ENCODE measurements around the gene SLC12A7.

SLC12A7 gene

DNA sequence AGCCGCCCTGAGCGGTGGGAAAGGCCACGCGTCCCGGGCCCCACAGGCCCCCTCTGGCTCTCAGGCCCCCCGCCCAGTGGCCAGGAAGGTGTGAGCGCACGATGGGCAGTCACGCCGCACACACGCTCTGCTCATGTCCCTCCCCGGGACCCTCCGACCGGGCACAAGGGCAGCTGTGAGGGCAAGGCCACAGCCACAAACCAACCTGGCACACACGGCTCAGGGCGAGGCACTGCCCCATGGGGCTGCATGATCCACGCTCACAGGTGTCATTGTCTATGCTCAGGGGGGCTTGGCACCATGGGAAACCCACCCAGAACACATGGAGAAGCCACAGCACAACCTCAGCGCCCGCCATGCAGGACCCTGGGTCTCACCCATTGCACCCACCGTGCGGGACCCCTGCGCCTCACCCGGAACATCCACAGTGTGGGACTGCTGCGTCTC, 51.3 kb downstream of the SLC12A7 start:
- in situ Hi-C loops (cut with HindIII; ENCODE audit: low pct_unique_long_range_greater_than_20kb, low sequenced_read_pairs) = no loop called here
- no peak for DNase-seq (ENCODE audit: low read depth in 1 of 2, low spot score in 1 of 2)
- TF ChIP-seq JUND (IDR thresholded peaks at IDR 0.05; ENCODE audit: low read depth) = no peak

DNA sequence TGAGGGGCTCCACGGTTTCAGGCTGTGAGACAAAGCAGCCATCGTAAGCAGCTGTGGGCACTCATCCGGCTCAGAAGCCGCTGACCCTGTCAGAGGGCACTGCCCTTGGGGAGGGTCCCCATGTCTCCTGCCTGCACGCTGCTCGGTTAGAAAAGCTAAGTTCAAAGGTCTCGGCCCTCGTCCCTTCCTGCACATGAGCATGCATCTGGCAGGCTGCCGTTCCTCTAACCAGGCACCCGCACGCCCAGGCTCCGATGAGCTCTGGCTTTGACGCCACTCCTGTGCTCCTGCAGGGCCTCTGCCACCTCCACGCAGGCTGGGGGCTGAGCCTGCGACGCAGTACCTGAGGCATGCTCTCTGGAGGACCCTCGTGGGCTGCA, 52.0 kb downstream of the SLC12A7 start:
- in situ Hi-C loops (cut with HindIII; ENCODE audit: low pct_unique_long_range_greater_than_20kb, low sequenced_read_pairs) = no loop called here
- no peak for TF ChIP-seq JUND (IDR thresholded peaks at IDR 0.05; ENCODE audit: low read depth)

DNA sequence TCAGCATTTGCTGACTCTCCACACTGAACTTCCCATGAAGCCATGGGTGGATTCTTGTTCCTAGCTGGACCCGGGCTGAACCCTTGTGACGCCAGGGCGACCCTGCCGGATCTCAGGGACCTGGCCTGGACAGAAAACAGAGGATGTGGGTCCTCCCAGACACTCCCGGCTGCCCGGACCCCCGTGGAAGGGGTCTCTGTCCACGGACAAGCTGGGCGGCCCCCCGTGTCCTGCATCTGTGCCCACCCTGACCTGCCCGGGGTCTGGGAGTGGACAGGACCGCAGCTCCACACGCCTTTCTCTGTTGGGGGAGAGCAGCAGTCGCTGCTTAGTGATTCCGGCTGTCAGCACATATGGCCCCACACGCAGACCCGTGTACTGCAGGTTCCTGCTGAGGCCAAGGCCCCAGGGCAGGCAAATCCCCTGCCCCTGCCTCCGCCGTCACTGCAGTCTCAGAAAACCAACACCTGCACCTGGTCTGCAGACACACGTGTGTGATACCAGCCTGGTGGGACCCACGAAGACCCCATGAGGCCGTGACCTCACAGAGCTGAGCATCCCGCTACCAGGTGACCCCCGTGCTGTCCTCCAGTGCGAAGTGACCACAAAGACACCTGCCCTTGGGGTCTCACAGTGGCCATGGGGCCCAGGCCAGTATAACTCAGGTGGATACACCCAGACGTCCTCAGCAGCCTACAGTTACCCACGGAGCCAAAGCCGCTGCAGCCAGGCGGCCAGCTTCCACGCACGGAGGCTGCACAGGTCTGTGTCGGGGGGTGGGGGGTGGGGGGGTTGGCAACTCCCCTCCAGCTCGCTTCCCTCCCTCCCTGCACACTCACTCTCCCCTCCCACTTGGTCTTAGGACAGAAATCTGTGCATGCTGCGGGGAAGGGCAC, 52.6 kb downstream of the SLC12A7 start:
- no peak for DNase-seq (ENCODE audit: low read depth in 1 of 2, low spot score in 1 of 2)
- no peak for TF ChIP-seq JUND (IDR thresholded peaks at IDR 0.05; ENCODE audit: low read depth)
- in situ Hi-C loops (cut with HindIII; ENCODE audit: low pct_unique_long_range_greater_than_20kb, low sequenced_read_pairs) = no loop called here

More for the DNA sequence above, 52.0 kb downstream of the SLC12A7 start:
- no peak for DNase-seq (ENCODE audit: low read depth in 1 of 2, low spot score in 1 of 2)

DNA sequence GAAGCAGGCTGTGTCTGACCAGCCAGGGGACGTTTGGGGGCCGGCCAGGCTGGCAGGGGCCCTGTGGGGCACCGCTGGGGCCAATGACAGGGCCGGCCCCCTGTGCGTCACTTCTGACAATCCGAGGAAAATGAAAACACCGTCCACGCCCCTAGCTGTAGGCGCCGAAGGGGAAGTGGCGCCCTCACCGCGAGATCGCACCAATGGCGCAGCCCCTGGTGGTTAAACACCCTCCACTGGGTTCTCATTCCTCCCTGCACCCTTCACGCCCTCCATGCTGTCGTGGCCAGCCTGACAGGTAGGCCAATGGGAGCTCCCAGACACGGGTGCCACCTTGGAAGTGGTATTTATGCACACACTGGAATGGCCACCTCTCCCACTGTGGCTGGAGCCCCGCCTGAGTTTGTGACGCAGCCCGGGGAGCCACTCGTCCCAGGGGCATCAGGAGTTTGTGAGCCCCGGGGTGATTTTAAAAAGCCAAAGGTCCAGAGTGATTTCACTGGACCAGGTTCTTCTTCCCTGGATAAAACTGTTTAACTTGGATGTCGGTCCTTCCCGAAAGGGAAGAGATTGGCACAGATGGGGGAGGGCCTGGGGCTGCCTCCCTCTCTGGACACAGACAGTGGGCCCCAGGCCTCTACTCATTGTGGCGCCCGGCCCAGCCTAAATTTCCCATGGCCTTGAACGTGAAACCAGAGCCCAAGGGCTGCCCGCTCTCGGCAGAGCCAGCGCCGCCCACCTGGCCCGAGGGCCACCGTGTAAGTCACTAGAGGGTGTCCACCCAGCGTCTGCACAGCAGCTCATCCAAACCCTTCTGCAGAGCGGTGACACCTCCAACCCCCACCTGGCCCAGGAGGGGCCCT, 53.5 kb downstream of the SLC12A7 start:
- in situ Hi-C loops (cut with HindIII; ENCODE audit: low pct_unique_long_range_greater_than_20kb, low sequenced_read_pairs) = no loop called here
- no peak for DNase-seq (ENCODE audit: low read depth in 1 of 2, low spot score in 1 of 2)
- no peak for TF ChIP-seq JUND (IDR thresholded peaks at IDR 0.05; ENCODE audit: low read depth)

DNA sequence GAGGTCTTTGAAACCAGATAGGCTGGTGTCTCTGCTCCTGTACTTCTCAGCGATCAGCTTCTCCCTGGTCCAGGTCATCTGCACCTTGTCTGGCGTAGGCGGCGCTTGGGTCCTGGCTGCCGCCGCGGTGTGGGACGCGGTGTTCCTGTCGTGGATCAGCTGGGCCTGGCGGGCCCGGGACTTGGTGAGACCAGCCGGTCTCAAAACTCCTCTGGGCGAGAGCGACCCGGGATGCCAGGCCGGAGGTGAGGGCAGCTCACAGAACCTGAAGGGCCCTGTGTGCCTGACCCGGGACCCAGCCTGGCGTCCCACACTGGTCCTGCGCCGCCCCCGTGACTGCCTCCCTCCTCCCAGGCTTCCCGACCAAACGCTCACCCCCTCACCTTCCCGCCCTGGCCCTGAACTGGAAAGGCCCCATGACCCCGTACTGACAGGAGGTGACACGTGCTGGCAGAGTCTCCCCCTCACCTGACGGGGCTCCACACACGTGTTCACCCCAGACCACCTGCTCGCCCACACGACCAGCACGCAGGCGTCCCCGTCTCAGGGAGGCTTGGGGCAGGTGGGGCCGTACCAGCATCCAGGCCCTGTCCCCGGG, 54.3 kb downstream of the SLC12A7 start:
- in situ Hi-C loops (cut with HindIII; ENCODE audit: low pct_unique_long_range_greater_than_20kb, low sequenced_read_pairs) = no loop called here
- DNase-seq (ENCODE audit: low read depth in 1 of 2, low spot score in 1 of 2) = no peak
- TF ChIP-seq JUND (IDR thresholded peaks at IDR 0.05; ENCODE audit: low read depth) = no peak

DNA sequence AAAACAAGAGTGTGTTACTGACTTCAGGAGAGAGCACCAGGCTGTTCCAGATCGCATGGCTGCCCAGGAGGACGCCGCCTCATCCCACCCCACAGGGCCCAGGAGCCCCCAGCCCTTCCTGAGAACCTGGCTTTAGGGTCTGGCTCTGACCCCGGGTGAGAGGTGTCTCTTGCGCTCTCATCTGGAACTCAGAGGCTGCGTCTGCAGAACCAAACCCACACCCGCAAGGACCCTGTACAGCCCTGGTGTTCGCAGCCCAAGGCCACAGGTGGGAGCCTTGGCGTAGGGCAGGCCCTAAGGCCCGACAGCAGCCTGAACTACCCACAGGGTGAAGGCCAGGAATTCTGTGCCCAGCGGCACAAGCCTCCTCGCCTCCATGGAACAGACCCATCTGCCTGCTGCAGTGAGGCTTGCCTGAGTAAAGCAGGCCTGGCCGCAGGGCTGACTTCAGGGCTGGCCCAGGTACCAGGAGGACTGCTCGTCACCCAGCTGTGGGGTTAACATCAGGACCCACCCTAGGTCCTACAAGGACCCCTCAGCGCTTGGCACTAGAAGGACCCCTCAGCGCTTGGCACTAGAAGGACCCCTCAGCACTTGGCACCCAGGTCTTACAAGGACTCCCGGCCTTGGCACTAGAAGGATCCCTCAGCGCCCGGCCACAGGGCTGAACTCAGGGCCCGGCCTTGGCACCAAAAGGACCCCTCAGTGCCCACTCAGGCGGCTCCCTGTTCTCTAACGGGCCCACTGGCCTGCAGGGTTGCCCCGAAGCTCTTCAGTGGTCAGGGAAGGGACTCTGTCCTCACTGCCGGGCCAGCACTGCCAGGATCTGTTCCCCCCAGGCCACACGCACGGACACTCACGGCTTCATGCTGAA, 55.0 kb downstream of the SLC12A7 start:
- in situ Hi-C loops (cut with HindIII; ENCODE audit: low pct_unique_long_range_greater_than_20kb, low sequenced_read_pairs) = no loop called here
- DNase-seq (ENCODE audit: low read depth in 1 of 2, low spot score in 1 of 2) = no peak
- TF ChIP-seq JUND (IDR thresholded peaks at IDR 0.05; ENCODE audit: low read depth) = no peak

DNA sequence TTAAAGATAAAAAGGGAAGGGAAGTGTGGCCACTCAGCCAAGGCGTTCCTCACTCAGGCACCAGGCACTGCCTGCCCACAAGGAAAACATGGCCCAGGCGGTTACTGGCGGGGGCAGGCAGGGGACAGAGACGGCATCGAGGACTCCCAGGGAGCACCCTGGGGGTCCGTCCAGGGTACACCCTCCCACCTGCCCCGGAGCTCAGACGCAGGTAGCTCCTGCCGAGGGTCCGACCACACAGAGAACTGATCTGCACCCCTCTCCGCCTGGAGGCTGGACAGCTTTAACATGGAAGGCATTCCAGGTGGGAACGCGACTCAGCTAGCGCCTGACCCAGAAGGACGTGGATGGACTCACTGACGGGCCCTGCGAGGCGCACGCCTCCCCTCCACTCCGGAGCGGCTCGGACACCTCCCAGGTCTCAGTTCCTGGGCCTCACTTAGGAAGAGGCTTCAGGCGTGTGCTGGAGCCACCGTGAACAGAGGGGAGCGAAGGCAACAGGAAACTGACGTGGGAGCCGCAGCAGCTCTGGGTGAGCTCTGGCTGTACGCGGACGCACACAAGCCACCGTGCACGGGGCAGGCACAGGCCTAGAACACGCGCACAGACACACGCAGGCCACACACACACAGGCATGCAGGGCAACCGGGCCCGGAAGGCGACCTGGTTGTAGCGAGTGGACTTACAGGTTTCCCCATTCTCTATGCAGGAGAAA, 55.8 kb downstream of the SLC12A7 start:
- in situ Hi-C loops (cut with HindIII; ENCODE audit: low pct_unique_long_range_greater_than_20kb, low sequenced_read_pairs) = no loop called here
- TF ChIP-seq JUND (IDR thresholded peaks at IDR 0.05; ENCODE audit: low read depth) = no peak
- DNase-seq (ENCODE audit: low read depth in 1 of 2, low spot score in 1 of 2) = no peak

DNA sequence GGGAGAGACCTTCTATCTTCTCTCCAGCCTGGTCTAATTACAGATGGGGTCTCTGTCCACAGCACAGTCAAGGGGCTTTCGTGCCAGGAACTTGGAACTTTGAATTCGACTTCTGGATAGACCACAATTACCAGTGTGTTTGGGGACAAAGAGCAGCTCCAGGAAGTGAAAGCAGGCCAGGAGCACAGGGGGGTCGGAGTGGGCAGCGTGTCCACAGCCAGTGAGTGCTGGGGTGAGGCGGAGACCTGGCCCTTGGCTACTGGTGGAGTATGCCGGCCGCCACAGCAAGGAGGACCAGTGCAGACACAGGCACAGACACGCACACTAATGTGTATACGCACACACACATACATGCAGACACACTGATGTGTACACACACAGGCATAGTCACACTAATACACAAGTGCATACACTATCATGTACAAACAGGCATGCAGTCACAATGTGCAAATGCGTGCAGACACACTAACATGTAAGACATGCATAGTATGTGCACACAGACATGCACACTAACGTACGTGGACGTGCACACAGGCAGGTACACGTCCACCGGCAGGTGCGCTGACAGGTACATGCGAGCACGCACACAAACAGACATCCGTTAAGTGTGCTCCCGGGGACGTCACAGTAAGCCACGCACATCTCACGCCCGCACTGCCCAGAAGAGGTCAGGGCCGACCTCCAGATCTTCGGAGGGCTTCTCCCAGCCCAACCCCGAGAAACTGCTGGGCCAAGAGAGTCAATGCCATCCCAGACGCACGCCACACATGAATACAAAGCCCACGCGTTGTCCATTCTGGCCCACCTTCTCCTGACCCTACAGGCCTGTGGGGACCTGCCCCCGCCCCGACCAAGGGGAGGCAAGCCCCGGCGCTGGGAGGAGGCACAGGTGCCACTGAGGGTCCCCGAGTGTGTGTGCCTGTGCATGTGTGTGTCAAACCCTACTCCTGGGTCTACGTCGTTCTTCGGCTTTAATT, 56.8 kb downstream of the SLC12A7 start:
- no peak for DNase-seq (ENCODE audit: low read depth in 1 of 2, low spot score in 1 of 2)
- in situ Hi-C loops (cut with HindIII; ENCODE audit: low pct_unique_long_range_greater_than_20kb, low sequenced_read_pairs) = no loop called here
- no peak for TF ChIP-seq JUND (IDR thresholded peaks at IDR 0.05; ENCODE audit: low read depth)

DNA sequence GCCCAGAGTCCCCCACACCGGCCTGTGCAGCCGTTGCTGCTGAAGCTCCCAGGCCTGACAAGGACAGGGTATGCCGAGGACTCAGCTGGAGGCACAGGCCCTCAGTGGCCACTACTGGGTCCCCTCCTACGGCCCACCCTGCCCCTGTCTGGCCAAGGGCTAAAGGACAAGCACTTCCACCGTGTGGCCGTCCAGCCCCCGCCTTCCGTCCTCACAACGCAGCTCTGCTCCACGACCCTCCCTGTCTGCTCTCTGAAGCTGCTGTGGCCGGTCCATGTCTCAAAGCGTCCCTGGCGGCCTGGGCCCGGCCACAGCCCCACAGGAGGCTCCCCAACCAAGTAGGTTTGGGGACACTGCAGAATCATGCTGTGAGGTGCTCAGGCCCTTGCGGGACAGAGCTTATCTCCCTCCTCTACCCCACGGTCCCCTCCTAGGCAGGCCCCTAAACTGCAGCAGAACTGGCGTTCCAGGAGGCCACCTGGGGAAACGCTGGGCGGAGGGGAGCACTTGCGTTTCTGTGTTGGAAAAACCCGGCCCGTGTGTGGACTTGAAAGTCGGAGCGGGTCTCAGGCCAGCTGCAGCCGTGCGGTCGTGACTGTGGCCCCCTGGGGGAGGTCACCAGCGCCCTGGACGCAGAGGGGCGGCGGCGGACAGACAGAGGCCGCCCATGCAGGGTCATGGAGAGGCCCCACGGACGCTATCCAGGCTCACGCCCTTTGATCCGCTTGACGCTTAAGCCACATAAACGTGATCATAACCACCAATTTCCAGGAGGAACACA, 57.7 kb downstream of the SLC12A7 start:
- in situ Hi-C loops (cut with HindIII; ENCODE audit: low pct_unique_long_range_greater_than_20kb, low sequenced_read_pairs) = no loop called here
- TF ChIP-seq JUND (IDR thresholded peaks at IDR 0.05; ENCODE audit: low read depth) = no peak

More for the DNA sequence above, 57.7 kb downstream of the SLC12A7 start:
- no peak for DNase-seq (ENCODE audit: low read depth in 1 of 2, low spot score in 1 of 2)

All from T47D (cell line).